HepG2 (cell line): ENCODE results near the gene CORO7. TPM values are rescaled to one million over a fixed set of nuclear protein-coding genes. Genes with fewer than 3 reads are reported as not detected.

Experiments used
- AGO1 ChIP-seq: fragments of 200-400 bp; formaldehyde crosslinking; IDR thresholded peaks from 2 replicates; pipeline ENCODE4 v1.6.1; 2017; ENCODE audit warnings: mild to moderate bottlenecking, low read depth, low read length, moderate library complexity; ENCODE audit not compliant: poor library complexity, severe bottlenecking
- CBFB ChIP-seq: sonication (generic); formaldehyde crosslinking; IDR thresholded peaks from 2 replicates; pipeline ENCODE4 v1.4.0; 2020; ENCODE audit warnings: missing genetic modification reagents
- FOSL2 ChIP-seq: sonication (generic); formaldehyde crosslinking; IDR thresholded peaks from 2 replicates; pipeline ENCODE4 v1.4.0; 2020; ENCODE audit warnings: missing genetic modification reagents
- GTF2F1 ChIP-seq: fragments of 150-350 bp; IDR thresholded peaks from 2 replicates; pipeline ENCODE4 v1.6.1; 2014; ENCODE audit warnings: low read length
- HNRNPLL ChIP-seq: fragments of 200-400 bp; formaldehyde crosslinking; IDR thresholded peaks from 2 replicates; pipeline ENCODE4 v1.6.1; 2017; ENCODE audit warnings: mild to moderate bottlenecking, low read depth, low read length; ENCODE audit not compliant: poor library complexity, severe bottlenecking
- ISL2 ChIP-seq: sonication (generic); formaldehyde crosslinking; IDR thresholded peaks from 2 replicates; pipeline ENCODE4 v1.5.0; 2020; ENCODE audit warnings: missing genetic modification reagents
- MIXL1 ChIP-seq: IDR thresholded peaks from 2 replicates; pipeline ENCODE4 v1.6.1; 2016
- POLR2A ChIP-seq, 2 experiments: IDR thresholded peaks; 2 replicates each; pipeline ENCODE4 v1.6.1; 2011; ENCODE audit warnings: low read depth in 2 of 2, low read length in 2 of 2, mild to moderate bottlenecking in 1 of 2, moderate library complexity in 1 of 2; ENCODE audit not compliant: insufficient read depth in 1 of 2
- RAD51 ChIP-seq: fragments of 450-650 bp; IDR thresholded peaks from 2 replicates; pipeline ENCODE4 v1.6.1; 2016; ENCODE audit warnings: borderline replicate concordance
- SAP130 ChIP-seq: IDR thresholded peaks from 2 replicates; pipeline ENCODE4 v1.6.1; 2016; ENCODE audit warnings: low read depth
- SMAD9 ChIP-seq: sonication (generic); formaldehyde crosslinking; IDR thresholded peaks from 2 replicates; pipeline ENCODE4 v1.5.1; 2020; ENCODE audit warnings: mild to moderate bottlenecking, missing genetic modification reagents
- TEAD3 ChIP-seq: optimal IDR thresholded peaks from 2 replicates; pipeline ENCODE3; 2016; ENCODE audit warnings: borderline replicate concordance
- YY1 ChIP-seq: IDR thresholded peaks from 2 replicates; pipeline ENCODE4 v1.6.1; 2011; ENCODE audit warnings: low read length, low read depth, moderate library complexity, mild to moderate bottlenecking; ENCODE audit not compliant: insufficient read depth, insufficient replicate concordance
- ZFP90 ChIP-seq: sonication (generic); formaldehyde crosslinking; IDR thresholded peaks from 2 replicates; pipeline ENCODE4 v1.8.0; 2022; ENCODE audit warnings: missing genetic modification reagents, mild to moderate bottlenecking, inconsistent platforms, borderline replicate concordance
- ZNF546 ChIP-seq: sonication (generic); formaldehyde crosslinking; conservative IDR thresholded peaks from 2 replicates; pipeline ENCODE4 v1.8.1; 2023; ENCODE audit warnings: mild to moderate bottlenecking, missing genetic modification reagents
- ZNF552 ChIP-seq: sonication (generic); formaldehyde crosslinking; IDR thresholded peaks from 2 replicates; pipeline ENCODE4 v1.9.0; 2022; ENCODE audit warnings: missing genetic modification reagents, mild to moderate bottlenecking, borderline replicate concordance
- ZNF598 ChIP-seq: sonication (generic); formaldehyde crosslinking; IDR thresholded peaks from 2 replicates; pipeline ENCODE4 v1.5.1; 2020; ENCODE audit warnings: mild to moderate bottlenecking, missing genetic modification reagents, borderline replicate concordance
- ZNF607 ChIP-seq: sonication (generic); formaldehyde crosslinking; IDR thresholded peaks from 2 replicates; pipeline ENCODE4 v1.5.1; 2020; ENCODE audit warnings: missing genetic modification reagents, mild to moderate bottlenecking, borderline replicate concordance
- ZNF709 ChIP-seq: sonication (generic); formaldehyde crosslinking; IDR thresholded peaks from 2 replicates; pipeline ENCODE4 v1.5.0; 2020; ENCODE audit warnings: mild to moderate bottlenecking, missing genetic modification reagents
- ZSCAN12 ChIP-seq: sonication (generic); formaldehyde crosslinking; IDR thresholded peaks from 2 replicates; pipeline ENCODE4 v1.9.0; 2021; ENCODE audit warnings: mild to moderate bottlenecking, missing genetic modification reagents
- polyA plus RNA-seq, 8 experiments: library from polyadenylated mRNA; depleted of rRNA in 3 of 8; stranded (reverse) in 7 of 8; unstranded in 1 of 8; fragments of >200 nt; fragmentation: Illumina TruSeq in 4 of 8; extraction: Trizol in 4 of 8; gene quantifications; 2 replicates each; pipeline versions ENCODE4 v1.2.1 to v1.2.3, GENCODE V29; 2011 to 2016; ENCODE audit warnings: low read depth in 4 of 8, missing spikeins in 1 of 8, mixed read lengths in 1 of 8; ENCODE audit not compliant: insufficient read depth in 1 of 8
- total RNA-seq, 5 experiments: library from RNA; depleted of rRNA; stranded (reverse); fragments of >200 nt; fragmentation: Illumina TruSeq; extraction: Trizol; gene quantifications; 2 replicates each; pipeline ENCODE4 v1.2.3, GENCODE V29; 2016; ENCODE audit warnings: low read depth in 1 of 5
- TF ChIP-seq, protein P1 (sequence below): sonication (generic); formaldehyde crosslinking; IDR thresholded peaks from 2 replicates; pipeline ENCODE4 v1.4.0; 2020; ENCODE audit warnings: mild to moderate bottlenecking, missing genetic modification reagents, borderline replicate concordance
- TF ChIP-seq, protein P2 (sequence below): sonication (generic); formaldehyde crosslinking; IDR thresholded peaks from 2 replicates; pipeline ENCODE4 v1.4.0; 2020; ENCODE audit warnings: mild to moderate bottlenecking, missing genetic modification reagents
- TF ChIP-seq, protein P3 (sequence below): IDR thresholded peaks from 2 replicates; pipeline ENCODE4 v1.6.1; 2012; ENCODE audit warnings: inconsistent platforms
- TF ChIP-seq, protein P4 (sequence below): sonication (generic); formaldehyde crosslinking; IDR thresholded peaks from 2 replicates; pipeline ENCODE4 v1.4.0; 2020; ENCODE audit warnings: low read depth, missing genetic modification reagents

CORO7 gene
- total and polyA plus RNA-seq, 2 of the 13 experiments (the other 11 are each of a cell fraction or from before 2014, with no cell fraction given): 9.9 to 14.3 TPM

DNA sequence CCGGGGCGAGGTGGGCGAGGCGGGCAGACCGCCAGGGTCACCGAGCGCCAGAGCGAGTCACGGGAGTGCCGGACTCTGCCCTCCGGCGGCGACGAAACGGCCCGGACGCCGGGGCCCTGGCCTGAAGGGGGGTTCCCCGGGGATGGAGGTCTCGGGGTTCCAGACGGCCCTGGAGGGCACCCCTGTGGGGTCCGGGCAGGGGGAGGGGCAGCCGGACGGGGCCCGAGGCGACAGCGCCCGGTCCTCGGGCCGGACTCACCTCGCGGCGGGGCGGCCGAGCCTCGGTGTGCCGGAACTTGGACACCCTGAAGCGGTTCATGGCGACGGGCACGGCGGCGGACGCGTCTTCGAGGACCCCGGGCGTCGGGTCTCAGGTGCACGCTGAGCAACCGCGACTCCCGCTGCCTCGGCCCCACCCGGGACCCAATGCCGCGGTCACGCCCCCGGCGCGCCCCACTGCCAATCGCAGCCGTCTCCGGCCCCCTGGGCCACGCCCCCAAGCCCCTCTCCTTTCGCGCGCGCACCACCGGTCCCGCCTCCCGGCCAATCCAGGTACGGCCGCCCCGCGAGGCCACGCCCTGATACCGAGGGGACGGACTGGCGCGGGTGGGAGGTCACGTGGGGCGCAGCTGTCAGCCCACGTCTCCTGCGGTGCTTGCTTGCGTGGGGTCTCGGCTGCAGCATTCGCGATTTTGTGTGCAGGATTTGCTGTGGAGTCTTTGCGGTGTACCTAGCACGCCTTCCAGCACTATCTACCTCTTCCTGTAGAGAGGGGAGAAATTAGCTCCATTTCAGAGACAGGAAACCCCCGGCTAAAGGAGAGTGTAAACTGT lies at the start of gene CORO7 (continued):
- TF ChIP-seq MIXL1 (CRISPR knock-in tag) (no peak), TEAD3 (peak; percentile 27), ZSCAN12 (CRISPR knock-in tag) (peak; percentile 66; the same call in 1 of the 2 replicates), ISL2 (CRISPR knock-in tag) (no peak), SAP130 (CRISPR knock-in tag) (peak; percentile 83), SMAD9 (CRISPR knock-in tag) (no peak), HNRNPLL (no peak), GTF2F1 (no peak), ZNF546 (CRISPR knock-in tag) (peak; percentile 79; the same call in 1 of the 2 replicates), POLR2A (IDR thresholded peaks at IDR 0.05; ENCODE audit: insufficient read depth in 1 of 2, low read depth in 2 of 2, low read length in 2 of 2) (peak; percentile 64 to 66), CBFB (CRISPR knock-in tag) (peak; percentile 22; the same call in 1 of the 2 replicates), AGO1 (peak; percentile 12), YY1 (peak; percentile 53), FOSL2 (CRISPR knock-in tag) (no peak), RAD51 (peak; percentile 86), ZNF598 (peak; percentile 52; the same call in 1 of the 2 replicates), ZNF709 (CRISPR knock-in tag) (0 out of 2 replicates have a peak, but pooled peaks have one; percentile 68), ZFP90 (0 out of 2 replicates have a peak, but pooled peaks have one; percentile 29), ZNF552 (CRISPR knock-in tag) (0 out of 2 replicates have a peak, but pooled peaks have one; percentile 13), ZNF607 (CRISPR knock-in tag) (0 out of 2 replicates have a peak, but pooled peaks have one; percentile 28)
- TF ChIP-seq, protein P1, sequence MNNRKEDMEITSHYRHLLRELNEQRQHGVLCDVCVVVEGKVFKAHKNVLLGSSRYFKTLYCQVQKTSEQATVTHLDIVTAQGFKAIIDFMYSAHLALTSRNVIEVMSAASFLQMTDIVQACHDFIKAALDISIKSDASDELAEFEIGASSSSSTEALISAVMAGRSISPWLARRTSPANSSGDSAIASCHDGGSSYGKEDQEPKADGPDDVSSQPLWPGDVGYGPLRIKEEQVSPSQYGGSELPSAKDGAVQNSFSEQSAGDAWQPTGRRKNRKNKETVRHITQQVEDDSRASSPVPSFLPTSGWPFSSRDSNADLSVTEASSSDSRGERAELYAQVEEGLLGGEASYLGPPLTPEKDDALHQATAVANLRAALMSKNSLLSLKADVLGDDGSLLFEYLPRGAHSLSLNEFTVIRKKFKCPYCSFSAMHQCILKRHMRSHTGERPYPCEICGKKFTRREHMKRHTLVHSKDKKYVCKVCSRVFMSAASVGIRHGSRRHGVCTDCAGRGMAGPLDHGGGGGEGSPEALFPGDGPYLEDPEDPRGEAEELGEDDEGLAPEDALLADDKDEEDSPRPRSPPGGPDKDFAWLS (CRISPR knock-in tag): no peak
- TF ChIP-seq, protein P2, sequence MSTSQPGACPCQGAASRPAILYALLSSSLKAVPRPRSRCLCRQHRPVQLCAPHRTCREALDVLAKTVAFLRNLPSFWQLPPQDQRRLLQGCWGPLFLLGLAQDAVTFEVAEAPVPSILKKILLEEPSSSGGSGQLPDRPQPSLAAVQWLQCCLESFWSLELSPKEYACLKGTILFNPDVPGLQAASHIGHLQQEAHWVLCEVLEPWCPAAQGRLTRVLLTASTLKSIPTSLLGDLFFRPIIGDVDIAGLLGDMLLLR: peak; percentile 61; the same call in 1 of the 2 replicates
- TF ChIP-seq, protein P3, sequence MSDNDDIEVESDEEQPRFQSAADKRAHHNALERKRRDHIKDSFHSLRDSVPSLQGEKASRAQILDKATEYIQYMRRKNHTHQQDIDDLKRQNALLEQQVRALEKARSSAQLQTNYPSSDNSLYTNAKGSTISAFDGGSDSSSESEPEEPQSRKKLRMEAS: peak; percentile 89
- TF ChIP-seq, protein P4, sequence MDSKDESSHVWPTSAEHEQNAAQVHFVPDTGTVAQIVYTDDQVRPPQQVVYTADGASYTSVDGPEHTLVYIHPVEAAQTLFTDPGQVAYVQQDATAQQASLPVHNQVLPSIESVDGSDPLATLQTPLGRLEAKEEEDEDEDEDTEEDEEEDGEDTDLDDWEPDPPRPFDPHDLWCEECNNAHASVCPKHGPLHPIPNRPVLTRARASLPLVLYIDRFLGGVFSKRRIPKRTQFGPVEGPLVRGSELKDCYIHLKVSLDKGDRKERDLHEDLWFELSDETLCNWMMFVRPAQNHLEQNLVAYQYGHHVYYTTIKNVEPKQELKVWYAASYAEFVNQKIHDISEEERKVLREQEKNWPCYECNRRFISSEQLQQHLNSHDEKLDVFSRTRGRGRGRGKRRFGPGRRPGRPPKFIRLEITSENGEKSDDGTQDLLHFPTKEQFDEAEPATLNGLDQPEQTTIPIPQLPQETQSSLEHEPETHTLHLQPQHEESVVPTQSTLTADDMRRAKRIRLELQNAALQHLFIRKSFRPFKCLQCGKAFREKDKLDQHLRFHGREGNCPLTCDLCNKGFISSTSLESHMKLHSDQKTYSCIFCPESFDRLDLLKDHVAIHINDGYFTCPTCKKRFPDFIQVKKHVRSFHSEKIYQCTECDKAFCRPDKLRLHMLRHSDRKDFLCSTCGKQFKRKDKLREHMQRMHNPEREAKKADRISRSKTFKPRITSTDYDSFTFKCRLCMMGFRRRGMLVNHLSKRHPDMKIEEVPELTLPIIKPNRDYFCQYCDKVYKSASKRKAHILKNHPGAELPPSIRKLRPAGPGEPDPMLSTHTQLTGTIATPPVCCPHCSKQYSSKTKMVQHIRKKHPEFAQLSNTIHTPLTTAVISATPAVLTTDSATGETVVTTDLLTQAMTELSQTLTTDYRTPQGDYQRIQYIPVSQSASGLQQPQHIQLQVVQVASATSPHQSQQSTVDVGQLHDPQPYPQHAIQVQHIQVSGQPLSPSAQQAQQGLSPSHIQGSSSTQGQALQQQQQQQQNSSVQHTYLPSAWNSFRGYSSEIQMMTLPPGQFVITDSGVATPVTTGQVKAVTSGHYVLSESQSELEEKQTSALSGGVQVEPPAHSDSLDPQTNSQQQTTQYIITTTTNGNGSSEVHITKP (CRISPR knock-in tag): 0 out of 2 replicates have a peak, but pooled peaks have one; percentile 25
